ENCODE measurements around the gene IFIT2.
"Not testable (repeated sequence)": the region's sequence is repeated elsewhere in the genome, so short reads cannot be mapped to it uniquely, and the experiment has no call there.

Gene IFIT2, protein sequence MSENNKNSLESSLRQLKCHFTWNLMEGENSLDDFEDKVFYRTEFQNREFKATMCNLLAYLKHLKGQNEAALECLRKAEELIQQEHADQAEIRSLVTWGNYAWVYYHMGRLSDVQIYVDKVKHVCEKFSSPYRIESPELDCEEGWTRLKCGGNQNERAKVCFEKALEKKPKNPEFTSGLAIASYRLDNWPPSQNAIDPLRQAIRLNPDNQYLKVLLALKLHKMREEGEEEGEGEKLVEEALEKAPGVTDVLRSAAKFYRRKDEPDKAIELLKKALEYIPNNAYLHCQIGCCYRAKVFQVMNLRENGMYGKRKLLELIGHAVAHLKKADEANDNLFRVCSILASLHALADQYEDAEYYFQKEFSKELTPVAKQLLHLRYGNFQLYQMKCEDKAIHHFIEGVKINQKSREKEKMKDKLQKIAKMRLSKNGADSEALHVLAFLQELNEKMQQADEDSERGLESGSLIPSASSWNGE

DNA sequence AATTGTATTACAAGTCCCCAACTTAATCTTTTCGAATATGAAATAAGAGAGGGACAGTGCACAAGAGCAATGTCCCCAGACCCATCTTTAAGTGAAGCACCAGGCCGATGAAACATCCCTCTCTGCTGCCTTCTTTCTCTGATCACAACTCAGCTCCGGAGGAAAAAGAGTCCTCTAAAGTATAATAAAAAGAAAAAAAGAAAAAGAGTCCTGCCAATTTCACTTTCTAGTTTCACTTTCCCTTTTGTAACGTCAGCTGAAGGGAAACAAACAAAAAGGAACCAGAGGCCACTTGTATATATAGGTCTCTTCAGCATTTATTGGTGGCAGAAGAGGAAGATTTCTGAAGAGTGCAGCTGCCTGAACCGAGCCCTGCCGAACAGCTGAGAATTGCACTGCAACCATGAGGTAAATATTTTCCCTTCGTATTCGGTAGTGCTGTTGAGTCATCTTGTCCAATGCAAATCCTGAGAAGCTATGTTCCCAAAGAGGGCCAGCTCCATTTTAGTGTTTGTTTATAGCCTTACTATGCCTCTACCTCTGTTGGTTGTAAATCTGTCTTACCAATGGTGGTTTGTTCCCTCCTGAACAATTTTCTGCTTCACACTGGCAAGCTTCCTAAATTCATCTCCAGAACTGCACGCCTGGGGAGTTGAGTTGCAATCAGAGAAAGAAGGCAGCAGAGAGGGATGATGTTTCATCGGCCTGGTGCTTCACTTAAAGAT, at the start of gene IFIT2:
IFIT2 (plus strand) TSS at position 326 of the 725 bp plus-strand sequence; CDS start at position 404, 78 bp downstream.
- no peak for DNase-seq (ENCODE audit: low read depth, low spot score)

DNA sequence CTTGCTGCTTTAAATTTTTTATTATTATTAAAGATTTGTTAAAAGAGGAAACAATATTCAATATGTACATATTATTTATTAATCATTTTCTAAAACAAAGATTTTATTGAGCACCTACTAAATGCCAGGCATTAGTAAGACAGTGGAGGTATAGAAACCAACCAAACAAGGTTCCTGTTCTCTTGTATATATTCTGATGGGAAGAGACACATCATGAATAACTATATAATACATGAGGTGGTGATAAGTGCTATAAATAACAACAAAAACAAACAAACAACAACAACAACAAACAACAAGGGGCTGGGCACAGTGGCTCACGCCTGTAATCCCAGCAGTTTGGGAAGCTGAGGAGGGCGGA, 49.6 kb upstream of the IFIT2 start:
- DNase-seq (ENCODE audit: low read depth, low spot score), result no peak

- DNase-seq (ENCODE audit: low read depth, low spot score), result not testable (repeated sequence)
These were observed 46.7 kb upstream of the IFIT2 start for GRCh38 chr10:89255091-89255579.

DNA sequence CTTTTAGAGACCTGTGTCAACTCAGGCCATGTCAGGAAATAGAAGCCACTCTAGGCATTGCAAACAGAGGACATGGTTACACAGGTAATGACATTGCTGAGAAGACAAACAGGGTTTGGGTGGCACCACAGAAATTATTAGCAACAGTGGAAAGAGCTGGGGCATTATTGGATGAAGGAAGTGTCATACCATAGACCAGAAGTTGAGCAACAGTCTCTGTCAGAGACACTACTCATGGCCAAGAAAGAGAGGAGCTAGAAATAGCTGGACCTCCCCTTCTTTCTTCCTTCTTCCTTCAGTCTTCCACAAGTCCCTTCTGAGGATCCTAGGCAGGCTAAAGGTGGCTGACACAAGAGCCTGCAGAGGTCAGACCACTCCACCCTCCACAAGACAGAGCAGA, 46.1 kb upstream of the IFIT2 start:
- DNase-seq (ENCODE audit: low read depth, low spot score), result no peak

DNA sequence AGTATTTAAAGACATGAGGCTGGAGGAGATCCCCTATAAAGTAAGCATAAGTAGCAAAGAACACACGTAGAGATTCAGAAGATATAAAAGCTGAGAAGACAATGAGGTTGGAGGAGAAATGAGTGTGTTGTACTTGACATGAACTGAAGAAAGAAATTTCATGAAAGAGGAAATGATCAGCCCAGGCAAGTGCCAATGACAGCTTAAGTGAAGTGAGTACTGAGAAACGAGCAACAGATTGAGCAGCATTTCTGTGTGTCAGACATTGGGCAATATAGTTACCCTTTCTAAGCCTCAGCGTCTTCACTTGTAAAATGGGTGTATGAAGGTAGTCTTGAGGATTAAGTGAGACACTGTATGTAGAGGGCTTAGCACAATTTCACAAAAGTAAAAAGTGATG, 45.5 kb upstream of the IFIT2 start:
- no peak for DNase-seq (ENCODE audit: low read depth, low spot score)

- no peak for DNase-seq (ENCODE audit: low read depth, low spot score)
These were observed 44.9 kb upstream of the IFIT2 start for GRCh38 chr10:89256962-89257361.

DNA sequence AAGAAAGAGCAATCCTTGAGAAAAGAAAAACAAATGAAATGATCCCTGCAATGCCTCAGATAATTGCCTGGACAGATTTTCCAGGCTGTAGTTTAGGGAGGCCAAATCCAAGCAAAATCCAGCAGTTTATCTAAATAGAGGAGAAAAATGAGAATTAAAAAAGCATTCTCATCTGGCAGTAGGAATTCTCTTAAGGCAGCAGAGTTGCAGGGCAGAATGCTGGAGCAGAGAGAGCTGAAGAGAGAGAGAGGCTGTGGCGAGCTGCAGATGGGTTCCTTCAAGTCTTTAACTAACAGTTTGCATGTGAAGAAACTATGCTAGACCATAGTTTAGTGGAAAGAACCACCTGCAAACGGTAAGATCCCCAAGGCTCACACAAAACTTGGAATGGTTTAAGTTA, 44.3 kb upstream of the IFIT2 start:
- no peak for DNase-seq (ENCODE audit: low read depth, low spot score)

DNA sequence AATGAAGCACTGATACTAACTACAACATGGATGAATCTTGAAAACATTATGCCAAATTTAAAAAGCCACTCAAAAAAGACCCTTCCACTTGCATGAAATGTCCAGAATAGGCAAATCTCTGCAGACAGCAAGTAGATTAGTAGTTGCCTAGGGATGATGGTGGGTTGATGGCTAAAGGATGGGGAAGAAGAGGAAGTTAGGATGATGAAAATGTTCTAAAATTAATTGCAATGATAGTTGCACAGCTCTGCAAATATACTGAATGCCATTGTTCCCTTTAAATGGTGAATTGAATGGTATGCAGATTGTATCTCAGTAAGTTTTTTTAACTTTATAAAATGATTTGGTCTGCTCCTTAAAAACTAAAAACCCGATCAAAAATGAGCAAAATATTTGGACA, 43.0 kb upstream of the IFIT2 start:
- no peak for DNase-seq (ENCODE audit: low read depth, low spot score)

GRCh38 chr10:89262086-89263051, 39.5 kb upstream of the IFIT2 start:
- DNase-seq (ENCODE audit: low read depth, low spot score), result no peak

DNA sequence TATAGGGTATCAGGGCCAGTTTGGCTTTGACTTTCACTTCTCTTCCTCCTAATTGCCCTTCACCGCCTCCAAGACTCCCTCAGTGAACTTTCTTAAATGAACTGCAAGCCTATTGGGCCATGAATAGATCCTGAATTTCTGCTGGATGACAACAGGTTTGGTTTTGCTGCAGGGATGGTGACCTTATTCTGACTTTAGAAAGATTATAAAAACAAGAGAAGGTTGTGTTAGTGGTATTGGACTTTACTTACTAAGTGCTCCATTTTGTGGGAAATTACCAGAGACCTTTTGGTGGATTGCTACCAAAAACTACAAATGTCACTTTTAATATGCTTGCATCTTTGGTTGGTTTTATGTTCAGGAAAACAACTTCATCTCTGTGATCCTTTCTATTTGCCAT, 38.8 kb upstream of the IFIT2 start:
- DNase-seq (ENCODE audit: low read depth, low spot score), result no peak

GRCh38 chr10:89263531-89263930, 38.3 kb upstream of the IFIT2 start:
- no peak for DNase-seq (ENCODE audit: low read depth, low spot score)

DNA sequence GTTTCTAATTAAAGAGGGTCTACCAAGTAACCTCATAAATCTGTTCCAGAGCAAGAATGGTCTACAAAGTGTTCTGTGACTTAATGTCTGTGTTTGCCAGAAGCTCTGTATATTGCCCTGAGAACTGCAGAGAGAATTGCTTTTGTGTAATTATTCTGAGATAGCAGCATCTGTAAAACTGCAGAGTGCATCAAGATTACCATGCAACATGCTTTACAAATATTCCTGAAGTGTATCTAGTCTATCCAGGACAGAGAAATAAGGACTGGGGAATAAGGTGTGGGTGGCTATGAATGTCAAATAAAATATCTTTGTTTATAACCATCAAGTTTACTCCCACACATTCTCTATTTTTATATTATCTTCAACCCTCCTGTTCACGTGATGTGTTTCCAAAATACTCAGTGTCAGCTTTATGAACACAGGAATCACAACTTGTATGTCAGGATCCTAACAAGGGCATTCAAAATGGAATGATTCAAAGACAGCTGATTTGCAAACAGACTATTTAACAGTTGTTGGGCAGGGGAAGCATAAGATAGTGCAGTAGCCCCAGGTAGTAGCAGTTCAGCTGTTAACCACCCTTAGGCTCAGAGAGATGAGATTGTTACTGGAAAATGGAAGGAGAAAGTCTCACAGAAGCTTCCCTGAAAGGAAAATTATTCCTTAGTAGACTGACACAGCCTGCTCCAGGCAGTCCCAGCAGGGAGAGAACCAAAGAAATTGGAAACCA, 35.0 kb upstream of the IFIT2 start:
- no peak for DNase-seq (ENCODE audit: low read depth, low spot score)

DNA sequence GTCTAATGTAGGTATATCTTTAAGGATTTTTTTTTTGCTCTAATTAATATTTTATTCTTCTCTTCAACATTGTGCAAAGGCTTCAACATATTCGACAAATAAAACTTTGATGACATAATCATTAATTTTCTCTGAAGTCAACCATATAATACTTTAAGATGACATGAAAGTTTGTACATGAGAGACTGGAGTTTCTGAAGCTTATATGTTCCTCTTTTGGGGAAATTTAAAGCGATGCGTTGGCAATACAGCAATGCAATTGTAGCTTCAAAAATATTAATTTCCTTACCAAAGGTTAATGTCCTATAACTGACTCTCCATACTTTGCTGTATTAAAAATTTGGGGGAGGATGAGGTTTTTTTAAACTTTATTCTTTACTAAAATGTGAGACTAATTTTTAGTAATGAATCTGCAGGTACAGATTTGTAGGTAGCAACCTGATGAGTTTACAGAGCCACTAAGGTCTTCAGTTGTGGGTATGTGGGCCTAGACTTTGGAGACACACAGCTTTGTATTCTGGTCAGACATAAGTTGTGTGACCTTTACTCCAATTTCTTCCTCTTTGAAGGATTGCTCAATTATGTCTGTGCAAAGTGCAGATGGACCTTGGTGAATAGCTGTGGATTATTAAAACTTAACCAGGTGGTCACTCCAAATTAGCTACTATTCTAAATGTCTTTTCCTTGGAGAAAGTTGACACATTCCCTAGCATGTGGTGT, 32.3 kb upstream of the IFIT2 start:
- no peak for DNase-seq (ENCODE audit: low read depth, low spot score)

- DNase-seq (ENCODE audit: low read depth, low spot score), result no peak
These were observed 31.7 kb upstream of the IFIT2 start for GRCh38 chr10:89270153-89270483.

GRCh38 chr10:89271532-89271931, 30.3 kb upstream of the IFIT2 start:
- DNase-seq (ENCODE audit: low read depth, low spot score), result no peak

GRCh38 chr10:89273680-89274079, 28.2 kb upstream of the IFIT2 start:
- no peak for DNase-seq (ENCODE audit: low read depth, low spot score)

- DNase-seq (ENCODE audit: low read depth, low spot score), result no peak
These were observed 26.9 kb upstream of the IFIT2 start for GRCh38 chr10:89274928-89275327.

GRCh38 chr10:89275383-89275782, 26.5 kb upstream of the IFIT2 start:
- DNase-seq (ENCODE audit: low read depth, low spot score), result no peak

- no peak for DNase-seq (ENCODE audit: low read depth, low spot score)
These were observed 23.8 kb upstream of the IFIT2 start for GRCh38 chr10:89278034-89278535.

DNA sequence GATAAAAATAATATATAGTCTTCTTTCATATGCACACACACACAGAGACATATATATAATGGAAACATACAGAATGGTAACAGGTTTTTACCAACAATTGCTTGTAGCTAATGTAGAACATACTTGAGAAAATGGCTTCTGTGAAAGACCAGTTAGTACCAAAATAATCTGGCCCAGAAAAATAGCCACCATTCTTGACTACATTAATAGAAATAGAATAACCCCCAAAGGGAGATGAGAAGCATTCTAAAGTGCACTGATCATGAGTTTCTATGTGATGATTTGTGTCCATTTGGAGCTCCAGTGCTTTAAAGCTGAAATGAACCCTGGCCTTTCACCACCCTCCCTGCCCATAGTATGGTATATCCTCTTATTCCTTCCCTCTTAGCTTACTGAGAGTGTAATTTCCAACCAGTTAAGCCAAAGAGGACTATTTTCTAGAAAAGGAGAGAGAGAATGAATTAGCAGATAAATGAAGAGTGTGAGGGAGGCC, 22.9 kb upstream of the IFIT2 start:
- no peak for DNase-seq (ENCODE audit: low read depth, low spot score)

All from activated naive CD8-positive, alpha-beta T cell treated with anti-CD3 and anti-CD28 coated beads, Interleukin-2, amount 50 U/mL, for 16 hours (primary cell).